ENCODE measurements around the gene HACE1. TPM values are rescaled to one million over a fixed set of nuclear protein-coding genes. Genes with fewer than 3 reads are reported as not detected.
"Not testable (repeated sequence)": the region's sequence is repeated elsewhere in the genome, so short reads cannot be mapped to it uniquely, and the experiment has no call there.

The HACE1 gene
- total and polyA plus RNA-seq, 2 experiments from 2014 or later, result 6.9 to 14.5 TPM

DNA sequence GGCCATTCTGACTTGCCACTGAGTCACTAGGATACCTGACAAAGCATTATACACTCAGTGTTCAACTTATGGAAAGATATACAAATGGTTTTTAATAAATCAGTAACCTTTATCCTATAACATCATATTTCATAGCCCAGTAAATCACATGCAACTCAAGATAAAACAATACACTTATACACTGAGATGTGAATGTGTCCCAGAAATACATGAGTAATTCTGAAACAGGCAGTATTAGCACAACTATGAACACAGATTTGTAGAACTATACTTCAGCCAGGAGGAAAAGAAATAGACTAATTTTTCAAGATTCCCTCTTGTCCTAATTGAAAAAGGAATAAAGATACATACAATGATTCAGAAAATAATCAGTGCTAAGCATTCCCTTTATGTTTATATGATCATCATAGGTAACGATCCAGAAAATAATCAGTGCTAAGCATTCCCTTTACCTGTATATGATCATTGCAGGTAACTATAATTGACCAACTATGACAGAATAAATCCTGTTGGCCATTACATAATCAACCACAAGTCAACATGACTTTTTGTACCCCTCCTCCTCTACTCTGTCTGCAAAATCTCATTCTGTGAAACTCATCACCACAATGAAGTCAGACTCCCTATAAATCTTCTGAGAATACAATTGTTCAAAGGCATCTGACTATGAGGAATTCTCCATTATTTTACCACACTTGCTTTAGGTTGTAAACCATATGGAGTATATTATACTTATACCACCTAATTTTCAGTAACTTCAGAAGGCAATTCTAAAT, 30.3 kb downstream of the HACE1 start:
- H3K36me3 ChIP-seq (replicated peaks; ENCODE audit: insufficient read depth, low read depth), result no peaks in the 10 kb centered on the region
- H3K9me2 ChIP-seq (replicated peaks; ENCODE audit: insufficient read depth), result no peaks in the 10 kb centered on the region
- no peak overlapping the region for H2AFZ ChIP-seq
- no peaks in the 10 kb centered on the region for H3K4me1 ChIP-seq (ENCODE audit: insufficient read depth)
- no peak overlapping the region for H3K4me2 ChIP-seq
- 100% methylated on average over 1 of the region's 1 CpG for WGBS (ENCODE audit: low lambda C conversion rate, missing lambda C conversion rate)
- no peaks in the 10 kb centered on the region for H3K27me3 ChIP-seq
- no peak overlapping the region for H3K4me3 ChIP-seq
- no peaks in the 10 kb centered on the region for H3K79me2 ChIP-seq
- DNase-seq (ENCODE audit: low spot score), result no peak
- H4K20me1 ChIP-seq (ENCODE audit: insufficient read depth, poor library complexity, severe bottlenecking), result no peaks in the 10 kb centered on the region
- no peaks in the 10 kb centered on the region for H3K9me3 ChIP-seq (ENCODE audit: low read depth)
- TF ChIP-seq, protein P1, sequence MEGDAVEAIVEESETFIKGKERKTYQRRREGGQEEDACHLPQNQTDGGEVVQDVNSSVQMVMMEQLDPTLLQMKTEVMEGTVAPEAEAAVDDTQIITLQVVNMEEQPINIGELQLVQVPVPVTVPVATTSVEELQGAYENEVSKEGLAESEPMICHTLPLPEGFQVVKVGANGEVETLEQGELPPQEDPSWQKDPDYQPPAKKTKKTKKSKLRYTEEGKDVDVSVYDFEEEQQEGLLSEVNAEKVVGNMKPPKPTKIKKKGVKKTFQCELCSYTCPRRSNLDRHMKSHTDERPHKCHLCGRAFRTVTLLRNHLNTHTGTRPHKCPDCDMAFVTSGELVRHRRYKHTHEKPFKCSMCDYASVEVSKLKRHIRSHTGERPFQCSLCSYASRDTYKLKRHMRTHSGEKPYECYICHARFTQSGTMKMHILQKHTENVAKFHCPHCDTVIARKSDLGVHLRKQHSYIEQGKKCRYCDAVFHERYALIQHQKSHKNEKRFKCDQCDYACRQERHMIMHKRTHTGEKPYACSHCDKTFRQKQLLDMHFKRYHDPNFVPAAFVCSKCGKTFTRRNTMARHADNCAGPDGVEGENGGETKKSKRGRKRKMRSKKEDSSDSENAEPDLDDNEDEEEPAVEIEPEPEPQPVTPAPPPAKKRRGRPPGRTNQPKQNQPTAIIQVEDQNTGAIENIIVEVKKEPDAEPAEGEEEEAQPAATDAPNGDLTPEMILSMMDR (IDR thresholded peaks at IDR 0.05; ENCODE audit: poor library complexity), result no peak
- no peak for TF ChIP-seq EZH2phosphoT487 (IDR thresholded peaks at IDR 0.05; ENCODE audit: low read depth, severe bottlenecking, unreplicated experiment)
- no peak for TF ChIP-seq EZH2 (IDR thresholded peaks at IDR 0.05; ENCODE audit: borderline replicate concordance)
- no peak overlapping the region for H3K27ac ChIP-seq

- TF ChIP-seq EZH2 (IDR thresholded peaks at IDR 0.05; ENCODE audit: borderline replicate concordance) (no peak), EZH2phosphoT487 (IDR thresholded peaks at IDR 0.05; ENCODE audit: low read depth, severe bottlenecking, unreplicated experiment) (no peak)
- TF ChIP-seq, protein P1 (IDR thresholded peaks at IDR 0.05; ENCODE audit: poor library complexity), result no peak
- no peak overlapping the region for H3K4me2 ChIP-seq
- no peaks in the 10 kb centered on the region for H3K9me2 ChIP-seq (replicated peaks; ENCODE audit: insufficient read depth)
- WGBS (ENCODE audit: low lambda C conversion rate, missing lambda C conversion rate), result 92% methylated on average over 1 of the region's 1 CpG
- H3K79me2 ChIP-seq, result no peaks in the 10 kb centered on the region
- no peak overlapping the region for H3K27ac ChIP-seq
- no peaks in the 10 kb centered on the region for H4K20me1 ChIP-seq (ENCODE audit: insufficient read depth, poor library complexity, severe bottlenecking)
- H3K36me3 ChIP-seq (replicated peaks; ENCODE audit: insufficient read depth, low read depth), result no peaks in the 10 kb centered on the region
- H2AFZ ChIP-seq, result no peak overlapping the region
- H3K4me1 ChIP-seq (ENCODE audit: insufficient read depth), result no peaks in the 10 kb centered on the region
- no peak for DNase-seq (ENCODE audit: low spot score)
- H3K9me3 ChIP-seq (ENCODE audit: low read depth), result no peaks in the 10 kb centered on the region
- no peak overlapping the region for H3K4me3 ChIP-seq
- no peaks in the 10 kb centered on the region for H3K27me3 ChIP-seq
Measured at GRCh38 chr6:104828478-104828877, 31.2 kb downstream of the HACE1 start.

DNA sequence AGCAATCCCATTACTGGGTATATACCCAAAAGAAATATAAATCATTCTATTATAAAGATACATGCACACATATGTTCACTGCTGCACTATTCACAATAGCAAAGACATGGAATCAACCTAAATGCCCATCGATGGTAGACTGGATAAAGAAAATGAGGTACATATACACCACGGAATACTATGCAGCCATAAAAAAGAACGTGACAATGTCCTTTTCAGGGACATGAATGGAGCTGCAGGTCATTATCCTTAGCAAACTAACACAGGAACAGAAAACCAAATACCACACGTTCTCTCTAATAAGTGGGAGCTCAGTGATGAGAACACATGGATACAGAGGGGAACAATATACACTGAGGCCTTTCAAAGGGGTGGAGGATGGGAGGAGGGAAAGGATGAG, 38.9 kb downstream of the HACE1 start:
- H3K9me3 ChIP-seq (ENCODE audit: low read depth); DNase-seq (ENCODE audit: low spot score); H3K27me3 ChIP-seq; H3K9me2 ChIP-seq (replicated peaks; ENCODE audit: insufficient read depth); H3K4me3 ChIP-seq; H3K79me2 ChIP-seq; H4K20me1 ChIP-seq (ENCODE audit: insufficient read depth, poor library complexity, severe bottlenecking); H3K27ac ChIP-seq; H3K4me1 ChIP-seq (ENCODE audit: insufficient read depth); H3K36me3 ChIP-seq (replicated peaks; ENCODE audit: insufficient read depth, low read depth); H2AFZ ChIP-seq; H3K4me2 ChIP-seq: not testable (repeated sequence)
- WGBS (ENCODE audit: low lambda C conversion rate, missing lambda C conversion rate), result 94% methylated on average over 4 of the region's 4 CpGs

DNA sequence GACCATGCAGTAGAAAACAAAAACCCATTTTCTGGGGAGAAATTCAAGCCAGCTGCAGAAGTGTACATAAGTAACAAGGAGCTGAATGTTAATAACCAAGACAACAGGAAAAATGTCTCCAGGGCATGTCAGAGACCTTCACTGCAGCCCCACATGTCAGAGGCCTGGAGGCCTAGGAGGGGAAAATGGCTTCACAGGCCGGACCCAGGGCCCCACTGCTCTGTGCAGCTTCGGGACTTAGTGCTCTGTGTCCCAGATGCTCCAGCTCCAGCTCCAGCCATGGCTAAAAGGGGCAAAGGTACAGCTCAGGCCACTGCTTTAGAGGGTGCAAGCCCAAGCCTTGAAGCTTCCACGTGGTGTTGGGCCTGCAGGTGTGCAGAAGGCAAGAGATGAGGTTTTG, 43.6 kb downstream of the HACE1 start:
- Histone ChIP-seq H2AFZ (no peak overlapping the region), H3K27ac (no peak overlapping the region), H3K9me2 (replicated peaks; ENCODE audit: insufficient read depth) (no peaks in the 10 kb centered on the region), H3K4me1 (ENCODE audit: insufficient read depth) (no peaks in the 10 kb centered on the region), H3K36me3 (replicated peaks; ENCODE audit: insufficient read depth, low read depth) (no peaks in the 10 kb centered on the region), H3K9me3 (ENCODE audit: low read depth) (no peaks in the 10 kb centered on the region), H3K4me3 (no peak overlapping the region), H3K27me3 (no peaks in the 10 kb centered on the region), H4K20me1 (ENCODE audit: insufficient read depth, poor library complexity, severe bottlenecking) (no peaks in the 10 kb centered on the region), H3K4me2 (no peak overlapping the region), H3K79me2 (no peaks in the 10 kb centered on the region)
- DNase-seq (ENCODE audit: low spot score), result no peak
- TF ChIP-seq, protein P1 (IDR thresholded peaks at IDR 0.05; ENCODE audit: poor library complexity), result no peak
- TF ChIP-seq EZH2 (IDR thresholded peaks at IDR 0.05; ENCODE audit: borderline replicate concordance), result no peak
- WGBS (ENCODE audit: low lambda C conversion rate, missing lambda C conversion rate), result 94% methylated on average over 3 of the region's 3 CpGs
